Measurements from ENCODE around the gene DTX1.
"Not testable (repeated sequence)": the region's sequence is repeated elsewhere in the genome, so short reads cannot be mapped to it uniquely, and the experiment has no call there.

DTX1 gene

DNA sequence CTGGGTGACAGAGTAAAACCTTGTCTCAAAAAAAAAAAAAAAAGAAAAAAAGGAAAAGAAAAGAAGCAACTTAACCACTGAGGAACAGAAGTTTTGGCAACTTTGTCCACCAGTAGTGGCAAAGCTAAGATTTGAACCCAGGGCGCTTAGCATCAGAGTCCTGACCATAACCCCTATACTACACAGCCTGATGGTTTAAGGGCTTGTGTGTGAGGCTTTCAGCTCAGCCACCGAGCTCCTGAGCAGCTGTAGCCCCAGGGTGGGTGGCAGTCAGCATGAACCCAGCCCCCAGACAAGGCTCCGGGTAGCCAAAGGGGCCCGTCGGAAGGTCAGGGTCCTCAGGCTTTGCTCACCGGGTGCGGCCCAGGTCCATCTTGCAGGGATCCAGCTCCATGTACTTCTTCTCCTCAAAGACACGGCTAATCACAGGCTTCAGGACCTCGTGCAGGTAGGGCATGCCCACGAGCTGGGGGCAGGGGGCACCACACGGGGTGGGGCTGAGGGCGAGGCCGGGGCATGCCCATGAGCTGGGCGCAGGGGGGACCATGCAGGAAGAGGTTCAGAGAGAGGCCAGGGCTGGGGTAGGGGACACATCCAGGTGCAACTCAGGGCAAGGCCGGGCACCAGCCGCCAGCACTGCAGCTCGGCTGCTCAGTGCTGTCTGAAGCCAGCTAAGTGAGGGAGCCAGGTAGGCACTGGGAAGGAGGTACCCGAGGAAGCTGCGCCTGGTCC, 58.1 kb downstream of the DTX1 start:
- DNase-seq (ENCODE audit: low read depth in 2 of 2): no peak

DNA sequence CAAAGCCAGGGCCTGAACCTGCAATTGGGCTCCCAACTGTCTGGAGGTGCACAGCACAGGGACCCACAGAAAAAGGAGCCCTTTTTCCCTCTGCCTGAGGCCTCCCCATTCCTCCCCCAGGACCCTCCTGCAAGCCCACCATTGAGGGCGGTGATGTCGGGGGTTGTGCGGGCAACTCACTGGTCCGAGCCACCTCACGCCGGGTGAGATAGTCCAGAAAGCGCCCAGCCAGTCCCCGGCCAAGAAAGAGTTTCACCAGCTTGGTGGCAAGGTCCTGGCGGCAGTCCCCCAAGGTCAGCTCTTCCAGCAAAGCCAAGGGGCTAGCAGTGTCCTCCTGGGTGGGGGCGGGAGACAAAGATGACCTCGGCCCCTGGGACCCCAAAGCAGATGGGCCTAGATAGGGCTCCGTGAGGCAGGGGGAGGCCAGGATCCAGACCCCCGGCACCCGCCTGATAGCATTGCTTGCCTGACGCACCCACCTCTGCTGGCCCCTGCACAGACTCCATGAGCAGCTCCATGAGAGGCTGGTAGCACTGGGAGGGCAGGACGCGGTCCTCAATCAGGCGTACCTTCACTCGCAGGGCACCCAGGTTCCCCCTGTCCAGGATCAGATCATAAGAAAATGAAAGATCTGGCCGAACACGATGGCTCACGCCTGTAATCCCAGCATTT, 59.1 kb downstream of the DTX1 start:
- DNase-seq (ENCODE audit: low read depth in 2 of 2): no peak

DNA sequence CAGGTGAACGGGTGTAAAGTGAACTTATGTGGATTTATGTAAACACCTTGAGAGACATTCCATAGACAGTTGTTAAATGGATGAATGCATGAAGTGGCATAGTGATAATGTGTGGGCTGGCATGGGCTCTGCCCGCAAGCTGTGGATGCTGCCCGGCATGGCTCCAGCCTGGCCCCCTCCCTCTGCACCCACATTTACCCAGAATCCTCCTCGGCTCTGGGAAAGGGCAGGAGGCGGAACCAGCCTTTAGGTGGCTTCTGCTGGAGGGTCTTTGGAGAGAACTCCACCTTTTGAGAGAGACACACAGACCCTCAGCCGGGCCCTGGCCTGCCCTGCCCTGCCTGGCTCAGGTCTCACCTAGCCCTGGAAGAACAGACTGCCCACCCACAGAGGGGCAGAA, 60.3 kb downstream of the DTX1 start:
- DNase-seq (ENCODE audit: low read depth in 2 of 2): no peak

DNA sequence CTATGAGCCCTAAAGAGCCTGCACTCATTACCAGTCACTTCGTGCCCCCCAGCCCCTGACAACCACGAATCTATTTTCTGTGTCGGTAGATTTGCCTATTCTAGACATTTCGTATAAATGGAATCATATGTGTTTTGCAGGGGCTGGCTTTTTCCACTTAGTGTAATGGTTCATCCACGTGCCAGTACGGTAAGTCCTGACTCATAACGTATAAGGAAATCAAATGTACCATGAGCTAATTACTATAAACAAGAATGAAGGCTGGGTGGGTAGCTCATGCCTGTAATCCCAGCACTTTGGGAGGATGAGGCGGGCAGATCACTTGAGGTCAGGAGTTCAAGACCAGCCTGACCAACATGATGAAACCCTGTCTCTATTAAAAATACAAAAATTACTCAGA, 61.2 kb downstream of the DTX1 start:
- DNase-seq (ENCODE audit: low read depth in 2 of 2): not testable (repeated sequence)

DNA sequence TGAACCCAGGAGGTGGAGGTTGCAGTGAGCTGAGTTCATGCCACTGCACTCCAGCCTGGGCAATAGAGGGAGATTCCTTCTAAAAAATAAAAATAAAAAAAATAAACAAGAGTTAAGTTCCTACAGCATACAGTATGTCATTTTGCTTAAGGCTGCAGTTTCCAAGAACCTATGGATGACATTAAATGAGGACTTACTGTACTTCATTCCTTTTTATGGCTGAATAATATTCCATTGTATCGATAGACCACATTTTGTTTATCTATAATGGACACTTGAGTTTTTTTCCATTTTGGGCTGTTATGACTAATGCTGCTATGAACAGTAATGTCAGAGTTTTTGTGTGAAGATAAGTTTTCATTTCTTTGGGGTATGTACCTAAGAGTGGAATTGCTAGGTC, 61.6 kb downstream of the DTX1 start:
- DNase-seq (ENCODE audit: low read depth in 2 of 2): no peak

DNA sequence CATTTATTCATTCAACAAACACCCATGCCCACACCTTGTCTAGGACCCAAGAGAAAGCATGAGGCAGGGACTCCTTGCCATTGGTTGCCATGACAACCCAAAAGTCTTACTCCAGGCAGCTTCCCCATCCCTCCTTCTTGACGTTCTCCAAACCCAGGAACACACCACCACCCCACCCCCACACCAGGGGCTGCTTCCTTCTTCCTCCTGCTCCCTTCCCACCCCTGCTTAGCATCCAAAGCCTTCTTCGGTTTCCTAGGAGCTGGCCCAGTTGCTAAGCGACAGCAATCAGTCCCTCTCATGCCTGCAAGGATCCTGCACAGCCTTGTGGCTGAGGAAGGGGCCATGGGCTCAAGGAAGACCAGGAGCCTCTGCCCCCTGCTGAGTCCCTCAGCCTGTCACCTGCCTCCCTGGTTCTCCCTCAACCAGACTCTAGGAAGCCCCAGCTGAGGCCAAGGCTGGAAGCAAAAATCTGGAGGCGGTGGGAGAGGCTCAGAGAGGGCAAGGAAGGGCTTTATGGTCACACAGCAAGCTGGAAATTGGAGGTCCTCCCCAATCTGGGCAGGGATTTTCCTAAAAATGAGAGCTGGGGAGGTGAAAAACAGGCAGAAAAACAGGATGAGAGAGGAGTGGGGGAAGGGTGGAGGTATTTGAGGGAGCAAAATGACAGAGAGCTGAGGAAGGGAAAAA, 63.6 kb downstream of the DTX1 start:
- no peak for DNase-seq (ENCODE audit: low read depth in 2 of 2)

DNA sequence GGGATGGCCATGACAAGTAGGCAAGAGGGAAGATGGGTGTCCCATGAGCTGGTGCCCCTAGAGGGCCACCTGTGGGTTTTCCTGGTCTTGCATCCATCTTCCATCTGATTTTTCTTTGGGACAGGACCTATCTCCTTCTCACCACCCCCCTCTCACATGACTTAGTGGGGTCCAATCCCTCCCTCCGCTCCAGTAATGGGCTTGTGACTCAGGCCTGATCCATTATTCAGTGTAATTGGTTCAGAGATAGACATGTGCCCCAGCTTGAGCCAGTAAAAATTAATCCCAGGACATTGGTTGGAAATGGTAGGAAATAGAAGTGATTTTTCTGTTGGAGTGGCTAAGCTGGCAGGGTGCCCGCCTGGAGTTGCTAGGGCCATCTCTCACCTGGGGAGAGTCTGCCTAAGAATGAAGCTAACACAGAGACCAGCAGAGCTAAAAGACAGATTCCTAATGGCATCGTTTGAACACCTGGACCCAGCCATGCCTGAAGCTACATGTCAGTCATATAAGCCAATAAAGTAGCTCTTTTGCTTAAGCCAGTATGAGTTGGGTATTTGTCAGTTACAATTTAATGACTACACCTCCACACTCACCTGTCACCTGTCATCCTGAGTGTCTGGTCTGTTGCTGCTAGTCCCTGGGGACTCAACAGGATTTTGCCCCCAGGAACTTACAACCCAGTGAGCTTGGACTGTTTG, 64.3 kb downstream of the DTX1 start:
- no peak for DNase-seq (ENCODE audit: low read depth in 2 of 2)

DNA sequence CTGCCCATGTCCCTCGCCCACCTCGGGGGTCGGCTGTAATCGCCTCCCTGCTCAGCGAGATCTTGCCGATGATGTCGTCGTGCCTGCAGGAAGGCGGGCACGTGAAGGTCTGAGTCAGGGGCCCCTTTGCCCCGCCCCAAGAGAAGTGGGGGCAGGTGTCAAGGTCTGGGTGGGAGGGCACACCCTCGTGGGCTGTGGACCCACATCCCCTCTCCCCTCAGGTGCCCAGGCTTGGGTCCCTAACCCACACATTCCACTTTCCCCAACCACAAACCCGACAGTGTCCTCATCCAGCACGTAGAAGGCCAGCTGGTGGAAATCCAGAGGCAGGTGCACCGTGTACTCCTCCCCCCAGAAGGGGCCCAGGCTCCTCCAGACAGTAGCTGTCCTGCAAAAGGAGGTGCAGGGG, 71.3 kb downstream of the DTX1 start:
- no peak for DNase-seq (ENCODE audit: low read depth in 2 of 2)

DNA sequence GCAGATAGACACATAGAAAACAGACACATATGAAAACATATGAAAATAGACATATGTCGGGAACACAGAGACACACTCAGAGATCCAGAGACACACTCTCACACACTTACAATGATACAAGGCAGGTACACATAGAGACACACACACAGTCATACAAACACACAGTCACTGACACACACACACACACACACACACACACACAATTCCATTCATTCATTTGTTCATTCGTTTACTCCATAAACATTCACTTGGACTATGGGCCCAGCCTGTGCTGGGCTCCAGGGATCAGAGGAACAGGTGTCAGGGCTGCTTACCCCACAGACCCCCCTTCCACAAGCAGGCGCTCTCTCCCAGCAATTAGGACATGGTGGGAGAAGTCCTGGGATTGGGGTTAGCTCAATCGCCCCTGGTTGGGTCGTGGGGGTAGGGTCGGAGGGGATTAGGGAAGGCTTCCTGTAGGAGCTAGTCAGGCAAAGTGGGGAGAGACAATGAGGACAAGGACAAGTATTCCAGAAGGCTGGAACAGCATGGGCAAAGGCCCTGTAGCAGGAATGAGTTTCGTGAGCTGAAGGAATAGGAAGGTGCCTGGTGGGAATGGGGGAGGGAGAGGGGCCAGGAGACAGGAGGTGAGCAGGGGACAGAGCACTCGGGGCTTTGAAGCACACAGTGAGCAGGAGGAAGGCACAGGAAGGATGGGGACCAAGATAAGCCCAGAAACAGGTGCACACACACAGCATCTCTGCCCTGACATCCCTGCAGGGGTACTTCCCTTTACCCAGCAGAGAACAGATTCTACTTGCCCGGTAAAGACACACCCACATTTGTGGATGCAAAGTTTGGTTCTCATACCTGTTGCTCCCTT, 72.5 kb downstream of the DTX1 start:
- DNase-seq (ENCODE audit: low read depth in 2 of 2): no peak

DNA sequence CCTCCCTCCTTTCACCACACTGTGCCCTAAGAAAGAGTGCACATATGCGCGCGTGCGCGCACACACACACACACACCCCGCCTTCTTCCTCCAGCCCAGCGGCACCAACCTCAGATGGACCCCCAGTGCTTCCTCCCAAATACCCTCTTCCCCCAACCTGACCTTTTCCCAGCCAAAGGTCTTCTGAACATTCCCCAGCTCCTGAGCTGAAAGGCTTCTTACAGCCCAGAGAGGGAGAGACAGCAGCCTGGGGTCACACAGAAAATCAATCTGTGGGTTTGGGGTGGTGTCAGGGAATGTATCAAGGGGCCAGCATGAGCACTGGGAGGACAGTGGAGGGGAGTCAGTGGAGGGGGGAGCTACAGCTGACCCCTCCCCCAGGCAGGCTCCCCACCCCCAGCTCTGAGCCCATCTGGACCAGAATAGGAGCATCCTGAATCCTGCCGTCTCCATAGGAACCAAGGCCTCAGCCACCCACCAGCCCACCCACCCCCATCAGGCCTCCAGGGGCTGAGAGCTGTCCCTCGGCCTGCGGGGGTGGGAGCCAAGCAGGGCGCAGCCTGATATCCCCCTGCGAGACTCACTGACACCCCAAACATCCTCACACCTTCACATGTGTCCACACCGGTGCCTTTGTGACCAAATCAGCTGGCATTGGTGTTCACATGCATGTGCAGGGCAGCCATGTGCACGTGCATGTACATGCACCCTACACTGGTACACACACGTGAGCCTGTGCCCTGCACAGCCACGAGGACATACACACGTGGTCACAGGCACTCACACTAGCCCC, 73.3 kb downstream of the DTX1 start:
- no peak for DNase-seq (ENCODE audit: low read depth in 2 of 2)

DNA sequence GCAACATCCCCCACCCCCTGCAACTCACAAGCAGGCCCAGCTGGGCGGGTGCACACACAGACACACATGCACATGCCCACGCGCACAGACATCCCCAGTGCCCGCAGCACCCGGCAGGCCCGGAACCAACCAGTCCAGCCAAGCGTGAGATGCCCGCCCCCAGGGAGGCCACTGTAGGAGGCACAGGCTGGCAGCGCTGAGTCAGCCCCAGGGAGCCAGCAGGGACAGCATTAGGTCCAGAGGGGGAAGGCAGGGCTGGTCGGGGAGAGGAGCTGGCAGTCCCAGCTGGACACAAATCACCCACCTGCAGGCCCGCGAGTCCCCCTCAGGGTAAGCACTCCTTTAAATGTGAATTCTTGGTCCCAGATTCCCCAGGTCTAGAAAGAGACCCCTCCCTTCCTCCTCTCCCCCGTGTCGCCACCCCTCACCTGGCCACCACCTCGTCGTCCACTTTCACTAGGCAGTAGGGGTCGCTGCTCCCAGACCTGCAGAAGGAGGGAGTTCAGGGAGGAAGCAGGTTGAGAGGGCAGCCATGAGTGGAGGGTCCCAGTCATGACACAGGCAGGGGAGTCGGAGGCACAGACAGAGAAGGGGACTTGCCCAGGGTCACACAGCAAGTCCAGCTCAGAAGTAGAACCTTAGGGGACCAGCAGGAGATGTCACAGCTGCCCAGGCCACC, 74.1 kb downstream of the DTX1 start:
- DNase-seq (ENCODE audit: low read depth in 2 of 2): no peak

DNA sequence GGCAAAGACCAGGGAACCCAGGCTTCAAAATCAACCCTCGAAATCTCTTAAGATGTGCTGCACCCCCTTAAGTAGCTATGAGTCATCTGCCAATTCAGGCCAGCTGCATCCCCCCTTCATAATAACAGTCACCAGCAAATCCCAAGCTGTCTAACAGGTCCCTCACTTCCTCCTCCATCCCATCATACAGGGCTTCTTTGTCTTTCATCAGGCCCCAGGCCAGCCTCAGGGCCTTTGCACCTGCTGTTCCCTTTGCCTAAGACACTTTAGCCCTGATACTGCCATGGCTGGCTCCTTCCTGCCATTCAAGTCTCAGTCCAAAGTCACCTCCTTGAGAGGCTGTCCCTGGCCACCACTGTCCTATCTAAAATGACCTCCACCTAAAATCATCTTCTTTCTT, 75.0 kb downstream of the DTX1 start:
- DNase-seq (ENCODE audit: low read depth in 2 of 2): no peak

DNA sequence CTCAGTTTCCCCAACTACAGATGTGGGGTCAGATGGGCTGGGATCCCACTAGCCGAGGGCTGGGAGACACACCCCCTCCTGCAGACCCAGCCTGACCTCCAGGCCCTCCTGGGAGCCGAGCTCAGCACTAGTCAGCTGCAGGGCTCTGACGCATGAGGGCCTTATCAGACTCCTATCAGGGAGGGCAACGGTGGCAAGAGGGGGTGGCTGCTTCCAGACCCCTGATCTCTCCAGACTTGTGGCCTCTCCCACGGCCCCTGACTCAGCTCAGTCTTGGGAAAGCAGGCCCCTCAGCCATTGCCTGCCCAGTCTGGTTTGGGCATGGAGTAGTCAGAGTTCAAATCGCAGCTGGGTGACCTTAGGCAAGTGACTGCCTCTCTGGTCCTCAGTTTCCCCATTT, 76.5 kb downstream of the DTX1 start:
- no peak for DNase-seq (ENCODE audit: low read depth in 2 of 2)

DNA sequence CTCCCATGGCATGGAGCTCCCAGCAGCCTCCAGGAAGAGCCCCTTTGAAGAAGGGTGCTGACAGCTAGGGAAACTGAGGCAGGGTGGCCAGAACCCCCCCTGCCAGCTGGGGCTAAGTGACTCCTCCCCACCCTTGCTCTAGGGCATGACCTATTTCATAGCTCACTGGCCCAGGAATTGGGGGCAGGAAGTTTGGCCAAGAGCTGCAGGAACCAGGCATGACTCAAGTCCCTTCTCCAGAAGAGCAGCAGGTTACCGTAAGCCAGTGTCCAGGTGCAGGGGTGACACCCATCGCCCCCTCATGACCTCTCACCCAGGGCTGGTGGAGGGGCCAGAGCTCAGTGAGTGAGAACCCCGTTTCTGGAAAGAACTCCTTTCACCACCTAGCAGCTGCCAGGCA, 77.1 kb downstream of the DTX1 start:
- no peak for DNase-seq (ENCODE audit: low read depth in 2 of 2)

DNA sequence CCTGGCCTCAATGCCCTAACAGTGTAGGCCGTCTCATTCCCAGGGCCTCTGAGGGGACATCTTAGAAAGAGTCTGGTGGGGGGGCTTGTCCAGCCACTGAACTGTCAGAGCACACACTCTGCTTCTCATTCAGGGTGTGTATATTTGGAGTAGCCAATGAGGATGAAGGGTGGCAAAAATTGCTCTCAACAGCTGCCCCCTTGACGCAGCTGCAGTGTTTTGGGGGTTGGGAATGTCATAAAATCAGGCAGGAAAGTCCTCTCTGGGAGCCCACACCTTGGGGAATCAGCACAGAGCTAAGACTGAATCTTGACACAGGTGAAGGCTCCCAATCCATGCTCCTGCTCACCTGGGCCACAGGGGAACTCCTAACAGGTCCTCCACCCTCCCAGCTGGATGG, 77.5 kb downstream of the DTX1 start:
- no peak for DNase-seq (ENCODE audit: low read depth in 2 of 2)

DNA sequence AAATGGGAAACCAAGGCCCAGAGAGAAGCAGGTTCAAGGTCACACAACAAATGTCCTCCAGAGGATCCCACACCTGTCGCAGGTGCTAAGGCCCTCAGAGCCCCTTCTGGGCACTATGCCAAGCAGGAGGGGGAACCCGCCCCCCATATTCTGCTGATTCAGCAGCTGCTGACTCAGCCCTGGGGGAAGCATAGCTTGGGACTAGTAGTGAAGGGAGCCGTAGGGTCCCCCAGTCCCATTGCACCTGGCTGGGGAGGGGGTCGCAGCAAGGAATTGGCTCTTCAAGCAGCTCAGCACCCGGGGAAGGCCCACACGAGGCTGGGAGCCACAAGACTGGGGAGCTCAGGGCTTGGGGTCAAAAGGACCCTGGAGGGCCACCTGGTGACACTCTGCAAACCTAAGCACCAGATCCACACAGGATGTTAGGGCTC, 78.0 kb downstream of the DTX1 start:
- DNase-seq (ENCODE audit: low read depth in 2 of 2): no peak

DNA sequence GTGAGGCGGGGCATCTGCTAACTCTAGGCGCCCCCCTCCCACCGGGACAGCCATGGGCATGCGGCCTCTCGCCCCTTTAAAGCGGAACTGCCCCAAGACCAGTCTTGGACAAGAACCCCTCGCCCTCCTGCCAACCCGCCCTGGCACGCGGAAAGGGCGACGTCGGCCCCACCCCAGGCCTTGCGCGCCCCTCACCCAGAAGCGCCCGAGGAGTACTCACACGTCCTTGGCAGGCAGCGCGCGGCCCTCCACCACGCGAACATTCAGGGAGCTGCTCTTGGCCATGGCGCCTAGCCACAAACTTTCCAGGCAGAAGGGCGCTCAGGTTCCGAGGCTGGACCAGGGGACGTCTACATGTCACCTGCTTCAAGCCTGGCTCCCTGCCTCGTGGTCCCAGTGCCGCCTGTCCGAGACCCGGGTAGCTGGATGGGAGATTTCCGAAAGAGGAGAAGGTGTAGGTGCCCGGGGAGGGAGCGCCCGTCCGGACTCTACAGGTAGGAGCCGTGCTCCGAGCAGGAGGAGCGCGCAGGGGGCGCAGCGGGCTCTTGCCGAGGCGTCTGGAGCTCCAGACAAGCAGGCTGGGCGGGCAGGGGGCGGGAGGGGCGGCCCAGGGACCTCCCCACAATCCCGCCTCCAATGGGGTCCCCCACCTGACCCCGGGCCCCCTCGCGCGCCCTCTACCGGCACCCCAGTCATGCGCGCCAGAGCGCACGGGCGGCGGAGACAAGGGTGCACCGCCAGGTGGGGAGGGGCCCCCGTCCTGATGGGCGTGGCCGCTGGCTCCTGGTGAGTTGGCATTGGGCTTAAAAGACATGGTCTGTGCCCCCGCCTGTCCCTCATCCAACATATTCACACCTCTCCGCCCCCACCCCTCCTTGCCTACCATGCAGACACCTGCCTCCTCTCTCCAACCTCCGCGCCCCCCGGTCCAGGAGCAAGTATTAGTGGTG, 78.9 kb downstream of the DTX1 start, which contains the start of gene RASAL1:
Gene RASAL1 (minus strand): TSS at position 584 of the 950 bp plus-strand sequence. CDS start 299 bp downstream, at position 285.
- peak; percentile 21 to 50 for DNase-seq (ENCODE audit: low read depth in 2 of 2)

DNA sequence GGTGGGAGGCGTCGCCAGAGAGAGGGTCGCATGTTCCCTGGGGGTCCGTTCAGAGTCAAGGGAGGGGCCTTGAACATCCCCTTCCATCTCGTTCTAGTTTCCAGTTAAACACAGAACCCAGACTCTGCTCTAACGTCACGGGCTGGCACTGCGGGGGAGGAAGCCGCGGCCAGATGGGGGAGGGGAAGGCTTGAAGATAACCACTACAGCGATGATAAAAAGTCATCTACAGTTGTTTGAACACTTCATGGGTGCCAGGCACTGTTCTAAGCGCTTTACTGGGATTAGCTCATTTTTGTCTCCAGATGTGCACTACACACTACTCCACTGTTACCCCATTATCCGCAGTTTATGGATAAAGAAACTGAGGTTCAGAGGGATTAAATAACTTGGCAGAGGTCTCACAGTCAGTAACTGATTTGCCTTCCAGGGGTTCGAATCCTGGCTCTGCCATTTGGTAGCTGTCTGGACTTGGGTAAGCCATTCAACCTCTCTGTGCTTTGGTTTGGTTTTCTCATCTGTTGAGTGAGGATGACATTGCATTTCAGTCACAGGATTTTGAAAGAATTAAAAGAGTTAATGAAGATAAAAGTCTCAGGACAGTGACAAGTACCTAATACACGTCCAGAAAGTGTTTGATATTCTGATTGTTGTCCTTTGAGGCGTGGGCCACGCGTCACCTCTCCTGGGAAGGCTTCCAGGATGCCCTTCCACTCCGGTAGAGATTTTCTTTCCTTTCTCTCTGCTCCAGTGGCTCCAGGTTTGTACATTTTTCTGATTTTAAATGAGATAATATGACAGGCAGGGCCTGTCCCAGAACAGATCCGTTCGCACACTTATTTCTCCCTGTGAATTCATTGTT, 79.8 kb downstream of the DTX1 start:
- peak; percentile 25 to 26 for DNase-seq (ENCODE audit: low read depth in 2 of 2)

All from stimulated activated CD8-positive, alpha-beta memory T cell treated with anti-CD3 and anti-CD28 coated beads, Interleukin-7, amount 100 ng/mL, for 4 hours (primary cell).